Measurements from ENCODE around the gene AMT. TPM values are rescaled to one million over a fixed set of nuclear protein-coding genes. Genes with fewer than 3 reads are reported as not detected.

Gene AMT
- total RNA-seq, 1 donor from 2014 or later: 2.2 TPM

Other genes with a start within 250 kb of the AMT start
- gene C3orf62, start 145.2 kb downstream of the AMT start, total RNA-seq: 9.1 and 10.1 TPM in 2 replicates
- gene USP4, start 82.4 kb downstream of the AMT start, total RNA-seq: 84.4 and 90.2 TPM in 2 replicates
- 181 and 188 TPM in 2 replicates for gene GPX1, start 64.1 kb downstream of the AMT start, total RNA-seq
- 376 and 381 TPM in 2 replicates for gene RHOA, start 10.5 kb downstream of the AMT start, total RNA-seq
- 27.8 and 30.0 TPM in 2 replicates for gene TCTA, start 10.1 kb downstream of the AMT start, total RNA-seq
- gene NICN1, start 6.9 kb upstream of the AMT start, total RNA-seq: 13.5 and 14.1 TPM in 2 replicates
- 20.5 and 23.7 TPM in 2 replicates for gene DAG1, start 47.8 kb upstream of the AMT start, total RNA-seq
- 0.13 and 0.34 TPM in 2 replicates for gene BSN, start 132.0 kb upstream of the AMT start, total RNA-seq

Data from activated T-helper 1 cell treated with anti-CD3 and anti-CD28 coated beads, Interleukin-12 subunit alpha, Interleukin-12 subunit beta, Interleukin-2, Interleukin-4 antibody, amounts not matched to agents 30 ng/mL and 10 ng/mL and 1 ng/mL, durations not matched to agents 14 hours and 24 hours and 36 hours (primary cell).